ENCODE data around the gene WDR81.

GRCh38 chr17:1785930-1786329, 61.4 kb downstream of the WDR81 start:
- TF ChIP-seq SMC3 (IDR thresholded peaks at IDR 0.05) (no peak), CTCF (IDR thresholded peaks at IDR 0.05) (no peak), CHD4 (IDR thresholded peaks at IDR 0.05; ENCODE audit: borderline replicate concordance) (no peak), BHLHE40 (IDR thresholded peaks at IDR 0.05; ENCODE audit: low read depth, low read length) (no peak), POLR2A (IDR thresholded peaks at IDR 0.05; ENCODE audit: low read length) (no peak), FOSL2 (IDR thresholded peaks at IDR 0.05) (no peak), FOSL2 (CRISPR knock-in tag; IDR thresholded peaks at IDR 0.05) (no peak), JUN (IDR thresholded peaks at IDR 0.05) (no peak), EP300 (IDR thresholded peaks at IDR 0.05) (no peak)
- TF ChIP-seq, protein P1, sequence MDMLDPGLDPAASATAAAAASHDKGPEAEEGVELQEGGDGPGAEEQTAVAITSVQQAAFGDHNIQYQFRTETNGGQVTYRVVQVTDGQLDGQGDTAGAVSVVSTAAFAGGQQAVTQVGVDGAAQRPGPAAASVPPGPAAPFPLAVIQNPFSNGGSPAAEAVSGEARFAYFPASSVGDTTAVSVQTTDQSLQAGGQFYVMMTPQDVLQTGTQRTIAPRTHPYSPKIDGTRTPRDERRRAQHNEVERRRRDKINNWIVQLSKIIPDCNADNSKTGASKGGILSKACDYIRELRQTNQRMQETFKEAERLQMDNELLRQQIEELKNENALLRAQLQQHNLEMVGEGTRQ (IDR thresholded peaks at IDR 0.05): no peak

Data from A549 (cell line).